IMR-90 (cell line): ENCODE data around the gene URAD. TPM values are rescaled to one million over a fixed set of nuclear protein-coding genes. Genes with fewer than 3 reads are reported as not detected.

ENCODE experiments used
- ATAC-seq: fragments of 200-7000 bp; cut with Tn5 transposase; 2 replicates; pipeline ENCODE4 v1.9.1; 2020; ENCODE audit warnings: low read depth, mild to moderate bottlenecking, moderate library complexity
- BruUV-seq: library from RNA; stranded (reverse); fragments of 400-500 nt; replicated peaks from 2 replicates; lab custom pipeline; 2021; lab: Mats Ljungman, UMichigan
- CTCF ChIA-PET: fragments of 300-600 bp; formaldehyde crosslinking; extraction: SDS; loops from one replicate; lab custom pipeline; 2021; ENCODE audit warnings: antibody characterized with exemption; lab: Yijun Ruan, JAX
- POLR2A ChIA-PET: fragments of 300-600 bp; sonication (Branson Sonifier 250); formaldehyde crosslinking; loops from one replicate; lab custom pipeline; 2022; ENCODE audit warnings: antibody characterized with exemption; ENCODE audit not compliant: unreplicated experiment; lab: Charles Lee
- DNase-seq: peaks from one replicate; pipeline ENCODE4 v3.0.0; 2013
- H2AFZ ChIP-seq: replicated peaks from 2 replicates; pipeline ENCODE3; 2013; ENCODE audit warnings: low read length, mild to moderate bottlenecking; ENCODE audit not compliant: poor library complexity
- H2AK5ac ChIP-seq: 2 replicates; pipeline ENCODE4 v1.6.1; 2013; ENCODE audit warnings: low read depth, low read length, inconsistent platforms
- H2AK9ac ChIP-seq: replicated peaks from 2 replicates; pipeline ENCODE3; 2013; ENCODE audit warnings: mild to moderate bottlenecking, low read depth, low read length, moderate library complexity; ENCODE audit not compliant: poor library complexity
- H2BK120ac ChIP-seq: 2 replicates; pipeline ENCODE4 v1.6.1; 2013; ENCODE audit warnings: low read depth, low read length, inconsistent platforms
- H2BK15ac ChIP-seq: 3 replicates; pipeline ENCODE4 v1.6.1; 2013; ENCODE audit warnings: low read depth, low read length, inconsistent platforms
- H2BK20ac ChIP-seq: 2 replicates; pipeline ENCODE4 v1.6.1; 2013; ENCODE audit warnings: low read depth, mild to moderate bottlenecking, inconsistent platforms, low read length, moderate library complexity
- H2BK5ac ChIP-seq: 2 replicates; pipeline ENCODE4 v1.6.1; 2013; ENCODE audit warnings: mild to moderate bottlenecking, low read depth, low read length, inconsistent platforms; ENCODE audit not compliant: poor library complexity, severe bottlenecking
- H3K14ac ChIP-seq: replicated peaks from 2 replicates; pipeline ENCODE4 v1.6.1; 2013; ENCODE audit warnings: low read depth, low read length, inconsistent platforms
- H3K18ac ChIP-seq: 2 replicates; pipeline ENCODE4 v1.6.1; 2013; ENCODE audit warnings: low read depth, low read length, control low read depth
- H3K23ac ChIP-seq: 2 replicates; pipeline ENCODE4 v1.6.1; 2013; ENCODE audit warnings: low read depth, low read length, inconsistent platforms
- H3K27ac ChIP-seq: 2 replicates; pipeline ENCODE4 v1.5.1; 2013; ENCODE audit warnings: mild to moderate bottlenecking, control low read depth, low read length; ENCODE audit not compliant: insufficient read depth
- H3K27me3 ChIP-seq: 2 replicates; pipeline ENCODE4 v1.6.1; 2013; ENCODE audit warnings: low read length; ENCODE audit not compliant: control insufficient read depth, insufficient read depth
- H3K36me3 ChIP-seq: 2 replicates; pipeline ENCODE4 v1.6.1; 2013; ENCODE audit warnings: low read length, mixed read lengths; ENCODE audit not compliant: control insufficient read depth, insufficient read depth
- H3K4ac ChIP-seq: 2 replicates; pipeline ENCODE4 v1.6.1; 2013; ENCODE audit warnings: low read depth, low read length, inconsistent platforms
- H3K4me1 ChIP-seq: 2 replicates; pipeline ENCODE4 v1.6.1; 2013; ENCODE audit warnings: low read length, mixed read lengths; ENCODE audit not compliant: control insufficient read depth, insufficient read depth
- H3K4me2 ChIP-seq: 2 replicates; pipeline ENCODE4 v1.6.1; 2013; ENCODE audit warnings: low read depth, mild to moderate bottlenecking, control low read depth, low read length, moderate library complexity
- H3K4me3 ChIP-seq: 2 replicates; pipeline ENCODE4 v1.5.1; 2013; ENCODE audit warnings: low read depth, mild to moderate bottlenecking, control low read depth, low read length, moderate library complexity; ENCODE audit not compliant: insufficient read depth
- H3K56ac ChIP-seq: 2 replicates; pipeline ENCODE4 v1.6.1; 2013; ENCODE audit warnings: low read length, inconsistent platforms; ENCODE audit not compliant: insufficient read depth; ENCODE audit errors: extremely low read depth
- H3K79me1 ChIP-seq, 2 experiments: 2 replicates each; pipeline ENCODE4 v1.6.1; 2013; ENCODE audit warnings: low read length in 2 of 2, inconsistent platforms in 1 of 2, low read depth in 1 of 2
- H3K9ac ChIP-seq: 2 replicates; pipeline ENCODE4 v1.6.1; 2013; ENCODE audit warnings: low read depth, low read length, control low read depth
- H3K9me1 ChIP-seq: 2 replicates; pipeline ENCODE4 v1.6.1; 2013; ENCODE audit warnings: low read length, inconsistent platforms; ENCODE audit not compliant: insufficient read depth
- H3K9me3 ChIP-seq: 2 replicates; pipeline ENCODE4 v1.6.1; 2013; ENCODE audit warnings: low read length; ENCODE audit not compliant: control insufficient read depth, insufficient read depth
- H4K20me1 ChIP-seq: 2 replicates; pipeline ENCODE4 v1.6.1; 2013; ENCODE audit warnings: low read length, inconsistent platforms; ENCODE audit not compliant: insufficient read depth
- H4K5ac ChIP-seq: 2 replicates; pipeline ENCODE4 v1.6.1; 2013; ENCODE audit warnings: mild to moderate bottlenecking, low read depth, low read length, control low read depth
- H4K8ac ChIP-seq, 2 experiments: 2 replicates each; pipeline ENCODE4 v1.6.1; 2013; ENCODE audit warnings: low read depth in 2 of 2, low read length in 2 of 2, control low read depth in 1 of 2, inconsistent platforms in 1 of 2
- H4K91ac ChIP-seq: 2 replicates; pipeline ENCODE4 v1.6.1; 2013; ENCODE audit warnings: low read depth, low read length, inconsistent platforms; ENCODE audit not compliant: insufficient read depth
- NFE2L2 ChIP-seq: fragments of 150-350 bp; IDR thresholded peaks from 2 replicates; pipeline ENCODE4 v1.6.1; 2016; ENCODE audit warnings: low read depth, mild to moderate bottlenecking, low read length
- RCOR1 ChIP-seq: IDR thresholded peaks from 2 replicates; pipeline ENCODE4 v1.6.1; 2012; ENCODE audit warnings: mild to moderate bottlenecking, low read length, improper control_type of control experiment; ENCODE audit not compliant: insufficient replicate concordance
- WGBS, 2 experiments: methylation state at CpG; one replicate each; pipeline versions ENCODE4 v1.1.5 to v1.1.7; 2013; ENCODE audit warnings: missing lambda C conversion rate in 2 of 2; ENCODE audit not compliant: insufficient read length in 1 of 2; ENCODE audit errors: extremely low coverage in 2 of 2; 5-methylcytosine and 5-hydroxymethylcytosine counted together
- dilution Hi-C: fragments of 300-500 bp; cut with HindIII; formaldehyde crosslinking; loops from one replicate; pipeline ENCODE4 v1.14.3; 2018; ENCODE audit warnings: low sequenced_read_pairs; ENCODE audit not compliant: unreplicated experiment
- in situ Hi-C: fragments of 300-500 bp; cut with MboI; formaldehyde crosslinking; loops from 3 replicates; pipeline ENCODE4 v1.14.3; 2019; ENCODE audit warnings: low sequenced_read_pairs, inconsistent platforms, mixed read lengths
- intact Hi-C: fragments of 100-400 bp; cut with micrococcal nuclease; formaldehyde crosslinking; loops from 2 replicates; pipeline ENCODE4 v1.10.0; 2022
- polyA plus RNA-seq, 3 experiments: library from polyadenylated mRNA; depleted of rRNA; stranded (reverse); fragments of >200 nt; gene quantifications; 2 replicates each; pipeline ENCODE4 v1.2.3, GENCODE V29; 2012; ENCODE audit warnings: low replicate concordance in 1 of 3
- total RNA-seq: library from RNA; depleted of rRNA; stranded (reverse); fragments of >200 nt; gene quantifications from 2 replicates; pipeline ENCODE4 v1.2.3, GENCODE V29; 2012
- TF ChIP-seq, protein P1 (sequence below): fragments of 150-350 bp; IDR thresholded peaks from 2 replicates; pipeline ENCODE4 v1.6.1; 2017; ENCODE audit warnings: mild to moderate bottlenecking, antibody characterized with exemption, low read length, low read depth

Gene URAD
- total and polyA plus RNA-seq, 2 of the 4 experiments (the other 2 are of a cell fraction): not detected

DNA sequence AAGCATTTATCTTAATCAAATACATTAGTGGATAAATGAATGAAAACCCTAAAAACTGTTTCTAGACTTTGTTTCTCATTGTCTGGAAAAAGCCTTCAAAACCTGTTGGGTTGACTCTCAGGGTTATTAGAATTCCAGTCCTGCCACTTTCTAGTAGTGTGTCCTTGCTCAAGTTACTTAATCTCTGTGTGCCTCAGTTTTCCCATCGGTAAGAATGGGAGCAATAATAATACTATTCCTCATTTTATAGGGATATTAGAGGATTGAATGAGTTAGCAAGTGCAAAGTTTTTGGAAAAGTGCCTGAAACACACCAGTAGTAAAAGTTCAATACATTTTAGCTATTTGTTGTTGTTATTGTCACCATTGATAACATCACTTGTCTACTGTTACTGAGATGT is 2.9 kb downstream of the URAD start:
- Histone ChIP-seq H3K23ac (no peak overlapping the region), H2AFZ (no peak overlapping the region), H3K4me1 (no peaks in the 10 kb centered on the region), H4K20me1 (no peaks in the 10 kb centered on the region), H4K91ac (no peak overlapping the region), H3K18ac (no peak overlapping the region), H2BK120ac (no peak overlapping the region), H3K4me3 (no peak overlapping the region), H3K9me3 (no peaks in the 10 kb centered on the region), H3K79me1 (no peaks in the 10 kb centered on the region), H2AK5ac (no peak overlapping the region), H3K9me1 (no peaks in the 10 kb centered on the region), H2AK9ac (no peak overlapping the region), H3K4ac (no peak overlapping the region), H2BK15ac (no peak overlapping the region), H4K5ac (no peak overlapping the region), H3K36me3 (no peaks in the 10 kb centered on the region), H2BK20ac (no peak overlapping the region), H3K56ac (no peak overlapping the region), H3K27ac (no peak overlapping the region), H3K9ac (no peak overlapping the region), H3K4me2 (no peak overlapping the region), H3K27me3 (peaks cover 60% of the 10 kb centered on the region), H4K8ac (no peak overlapping the region), H3K14ac (no peak overlapping the region), H2BK5ac (no peak overlapping the region)
- WGBS, 2 experiments: no CpG with 5 or more reads among the region's 1 CpG
- TF ChIP-seq RCOR1: no peak
- no peak for TF ChIP-seq NFE2L2
- TF ChIP-seq, protein P1, sequence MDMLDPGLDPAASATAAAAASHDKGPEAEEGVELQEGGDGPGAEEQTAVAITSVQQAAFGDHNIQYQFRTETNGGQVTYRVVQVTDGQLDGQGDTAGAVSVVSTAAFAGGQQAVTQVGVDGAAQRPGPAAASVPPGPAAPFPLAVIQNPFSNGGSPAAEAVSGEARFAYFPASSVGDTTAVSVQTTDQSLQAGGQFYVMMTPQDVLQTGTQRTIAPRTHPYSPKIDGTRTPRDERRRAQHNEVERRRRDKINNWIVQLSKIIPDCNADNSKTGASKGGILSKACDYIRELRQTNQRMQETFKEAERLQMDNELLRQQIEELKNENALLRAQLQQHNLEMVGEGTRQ: no peak
- ATAC-seq (no peak), DNase-seq (no peak)
- BruUV-seq: no TSS peak
- in situ Hi-C loops (loop anchor here (5.0 to 25.0 kb wide), 4 partner anchors 158 to 1011 kb away; no protein-coding TSS in a partner anchor), intact Hi-C loops (loop anchor here (10.0 kb wide), 4 partner anchors 121 to 1041 kb away; no protein-coding TSS in a partner anchor), dilution Hi-C loops (no loop called here)
- POLR2A ChIA-PET: no interaction called here
- CTCF ChIA-PET: interaction anchor here (0.6 to 3.7 kb wide), 6 partner anchors 13 to 623 kb away, joined by 3 to 14 read pairs (median 4); no protein-coding TSS in a partner anchor
